Body of pancreas (tissue), 4 donors: ENCODE measurements around the gene PRSS2. TPM values are rescaled to one million over a fixed set of nuclear protein-coding genes. Genes with fewer than 3 reads are reported as not detected.
A peak's percentile ranks its signal among the peaks of the same experiment; 100 is the strongest.
"Not testable (repeated sequence)": the region's sequence is repeated elsewhere in the genome, so short reads cannot be mapped to it uniquely, and the experiment has no call there.

Source experiments
- ATAC-seq: fragments of 150-250 bp; one replicate; pipeline ENCODE4 v1.9.1; 2016
- DNase-seq, 4 donors: peaks; one replicate each; pipeline ENCODE4 v3.0.0-alpha.2; 2019
- H3K27ac ChIP-seq, 4 donors: fragments of 200-600 bp; sonication (generic); 1 replicate in 3 of 4; 2 replicates in 1 of 4; pipeline versions ENCODE4 v1.5.1 to v1.6.1; 2016 to 2019; ENCODE audit warnings: mild to moderate bottlenecking in 1 of 4, mixed read lengths in 1 of 4, moderate library complexity in 1 of 4
- H3K27me3 ChIP-seq, 2 donors: fragments of 200-600 bp; sonication (generic); one replicate each; pipeline ENCODE4 v1.6.0; 2016; ENCODE audit warnings: mild to moderate bottlenecking in 1 of 2
- H3K36me3 ChIP-seq, 2 donors: fragments of 200-600 bp; sonication (generic); replicated peaks in 1 of 2; 2 replicates each; pipeline ENCODE4 v1.5.1; 2016; ENCODE audit warnings: low read depth in 2 of 2; ENCODE audit not compliant: insufficient read depth in 1 of 2
- H3K4me1 ChIP-seq: fragments of 200-600 bp; sonication (generic); one replicate; pipeline ENCODE4 v1.6.0; 2016
- H3K4me3 ChIP-seq, 2 donors: fragments of 200-600 bp; sonication (generic); 1 replicate in 1 of 2; 2 replicates in 1 of 2; pipeline ENCODE4 v1.5.1; 2016 to 2019
- H3K9me3 ChIP-seq, 3 donors: fragments of 200-600 bp; sonication (generic); 1 replicate in 2 of 3; 2 replicates in 1 of 3; pipeline ENCODE4 v1.5.1; 2016
- CTCF ChIP-seq, 7 experiments: fragments of 450-650 bp in 4 of 7; fragments of 200-600 bp in 3 of 7; sonication (generic) in 3 of 7; IDR thresholded peaks; one replicate each; pipeline ENCODE4 v1.5.1; 2016 to 2019; ENCODE audit warnings: antibody characterized with exemption in 7 of 7
- POLR2A ChIP-seq, 3 donors: fragments of 450-650 bp; IDR thresholded peaks; one replicate each; pipeline ENCODE4 v1.6.1; 2016; ENCODE audit warnings: antibody characterized with exemption in 3 of 3, mild to moderate bottlenecking in 2 of 3
- WGBS, 2 donors: methylation state at CpG; one replicate each; pipeline ENCODE4 v1.1.5; 2017; 5-methylcytosine and 5-hydroxymethylcytosine counted together
- intact Hi-C: fragments of 100-400 bp; cut with DNase I; formaldehyde crosslinking; loops from one replicate; pipeline ENCODE4 v1.15.1; 2023
- total RNA-seq, 2 donors: library from RNA; depleted of rRNA; stranded (reverse); fragments of >200 nt; gene quantifications; one replicate each; pipeline ENCODE4 v1.1.0, GENCODE V29; 2016

The PRSS2 gene
- total RNA-seq, 2 donors from 2014 or later: 15,993 to 74,693 TPM

- Histone ChIP-seq H3K36me3 (no peaks in the 10 kb centered on the region), H3K27me3 (no peaks in the 10 kb centered on the region), H3K9me3 (no peaks in the 10 kb centered on the region), H3K4me3 (no peak overlapping the region), H3K4me1 (peaks cover 42% of the 10 kb centered on the region), H3K27ac (peak overlapping the region; percentile 67 to 86 (median 84))
- TF ChIP-seq POLR2A (IDR thresholded peaks at IDR 0.05) (peak; percentile 40 to 77 (median 74)), CTCF (IDR thresholded peaks at IDR 0.05) (no peak)
- DNase-seq (peak; percentile 69 to 74 (median 72)), ATAC-seq (peak; percentile 39)
- WGBS, 2 donors: 17 to 22% methylated on average over 8 of the region's 8 CpGs
- intact Hi-C loops: no loop called here
Observed at GRCh38 chr7:142774826-142775225, 4.1 kb downstream of the PRSS2 start.

- H3K36me3 ChIP-seq, H3K27me3 ChIP-seq, H3K9me3 ChIP-seq, H3K4me3 ChIP-seq, intact Hi-C loops: not testable (repeated sequence)
- H3K27ac ChIP-seq: peak overlapping the region; percentile 67 to 86 (median 84)
- peaks cover 35% of the 10 kb centered on the region for H3K4me1 ChIP-seq
- 35 to 42% methylated on average over 6 of the region's 6 CpGs for WGBS, 2 donors
- DNase-seq: peak; percentile 68 to 81 (median 78)
- peak; percentile 22 for ATAC-seq
- TF ChIP-seq CTCF (IDR thresholded peaks at IDR 0.05) (peak in 1 of 7 experiments; percentile 6), POLR2A (IDR thresholded peaks at IDR 0.05) (peak; percentile 54 to 87 (median 79))
Observed at GRCh38 chr7:142775351-142776115, 4.8 kb downstream of the PRSS2 start.

GRCh38 chr7:142776206-142776844 lies 5.6 kb downstream of the PRSS2 start:
- DNase-seq (peak; percentile 52 to 78 (median 72)), ATAC-seq (peak; percentile 40)
- no peak overlapping the region for H3K4me3 ChIP-seq
- no peaks in the 10 kb centered on the region for H3K27me3 ChIP-seq
- TF ChIP-seq POLR2A (IDR thresholded peaks at IDR 0.05) (no peak), CTCF (IDR thresholded peaks at IDR 0.05) (peak in 1 of 7 experiments; percentile 6)
- 32 to 35% methylated on average over 9 of the region's 9 CpGs for WGBS, 2 donors
- H3K4me1 ChIP-seq: peaks cover 27% of the 10 kb centered on the region
- no peaks in the 10 kb centered on the region for H3K9me3 ChIP-seq
- H3K36me3 ChIP-seq: no peaks in the 10 kb centered on the region
- H3K27ac ChIP-seq: peak overlapping the region; percentile 65 to 86 (median 84)
- intact Hi-C loops: no loop called here

- intact Hi-C loops, DNase-seq: not testable (repeated sequence)
- WGBS, 2 donors: 93 to 94% methylated on average over 2 of the region's 2 CpGs
Observed at GRCh38 chr7:142776845-142777225, 6.1 kb downstream of the PRSS2 start.

GRCh38 chr7:142777318-142777717 lies 6.5 kb downstream of the PRSS2 start:
- ATAC-seq (no peak), DNase-seq (no peak)
- no peak overlapping the region for H3K27ac ChIP-seq
- TF ChIP-seq POLR2A (IDR thresholded peaks at IDR 0.05): no peak
- TF ChIP-seq CTCF (IDR thresholded peaks at IDR 0.05): no peak
- 89% methylated on average over 2 of the region's 2 CpGs for WGBS, 2 donors
- no peaks in the 10 kb centered on the region for H3K9me3 ChIP-seq
- intact Hi-C loops: no loop called here
- no peaks in the 10 kb centered on the region for H3K36me3 ChIP-seq
- H3K4me1 ChIP-seq: peaks cover 21% of the 10 kb centered on the region
- no peaks in the 10 kb centered on the region for H3K27me3 ChIP-seq
- H3K4me3 ChIP-seq: no peak overlapping the region

More at GRCh38 chr7:142776845-142777225, 6.1 kb downstream of the PRSS2 start:
- not testable (repeated sequence) for H3K4me3 ChIP-seq, H3K9me3 ChIP-seq, H3K36me3 ChIP-seq, H3K27me3 ChIP-seq, ATAC-seq
- Histone ChIP-seq H3K4me1 (peaks cover 23% of the 10 kb centered on the region), H3K27ac (peak overlapping the region; percentile 45 to 86 (median 74))
